Endothelial cell of hepatic sinusoid (primary cell): ENCODE measurements around the gene CCDC80.

Experiments
- in situ Hi-C: cut with HindIII; loops from 2 replicates; pipeline ENCODE4 v1.10.0; 2017; ENCODE audit warnings: low sequenced_read_pairs

The CCDC80 gene

GRCh38 chr3:112656043-112656442 lies 15.1 kb upstream of the CCDC80 start:
- in situ Hi-C loops: no loop called here

- in situ Hi-C loops: no loop called here
Measured at GRCh38 chr3:112654979-112655378, 14.0 kb upstream of the CCDC80 start.

- in situ Hi-C loops: no loop called here
Measured at GRCh38 chr3:112654492-112654891, 13.5 kb upstream of the CCDC80 start.

GRCh38 chr3:112653881-112654300 lies 12.9 kb upstream of the CCDC80 start:
- in situ Hi-C loops: no loop called here

GRCh38 chr3:112653209-112653871 lies 12.4 kb upstream of the CCDC80 start:
- in situ Hi-C loops: no loop called here

GRCh38 chr3:112651516-112651915 lies 10.6 kb upstream of the CCDC80 start:
- in situ Hi-C loops: no loop called here

DNA sequence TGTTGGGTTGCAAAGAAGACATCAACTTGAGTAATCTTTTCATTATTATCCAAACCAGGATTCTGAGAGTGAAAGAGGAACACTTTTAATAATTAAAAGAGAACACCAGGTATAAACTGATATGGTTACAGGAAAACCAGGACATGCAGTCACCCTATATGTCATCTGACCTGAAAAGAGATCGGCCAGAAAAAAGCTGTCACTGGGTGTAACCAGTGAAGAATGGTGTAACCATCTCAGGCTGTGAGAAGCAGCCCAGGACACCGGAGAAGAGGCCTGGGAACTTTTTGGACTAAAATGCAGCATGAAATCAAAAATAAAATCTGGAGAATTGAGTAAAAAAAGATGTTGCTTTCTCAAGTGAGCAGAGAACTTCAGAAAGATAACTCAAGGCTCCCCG lies 10.1 kb upstream of the CCDC80 start:
- in situ Hi-C loops: no loop called here

- in situ Hi-C loops: no loop called here
Measured at GRCh38 chr3:112650482-112650881, 9.5 kb upstream of the CCDC80 start.

DNA sequence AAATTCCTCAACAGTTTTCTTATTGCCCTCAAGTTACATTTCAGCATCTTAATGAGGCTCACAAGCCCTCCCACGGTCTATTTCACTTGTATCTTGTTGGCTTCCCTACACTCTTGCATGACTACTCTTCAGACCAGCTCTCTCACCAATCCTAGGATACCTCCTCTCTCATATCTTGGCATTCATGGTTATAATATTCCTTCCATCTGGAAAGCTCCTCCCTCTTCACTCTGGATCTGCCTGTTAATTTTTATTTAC lies 8.5 kb upstream of the CCDC80 start:
- in situ Hi-C loops: loop anchor here (5.0 kb wide), 1 partner anchor 58 kb away; no protein-coding TSS in a partner anchor

GRCh38 chr3:112647122-112647521 lies 6.2 kb upstream of the CCDC80 start:
- in situ Hi-C loops: loop anchor here (5.0 kb wide), 1 partner anchor 60 kb away; no protein-coding TSS in a partner anchor

GRCh38 chr3:112646623-112647022 lies 5.7 kb upstream of the CCDC80 start:
- in situ Hi-C loops: loop anchor here (5.0 kb wide), 1 partner anchor 61 kb away; no protein-coding TSS in a partner anchor

DNA sequence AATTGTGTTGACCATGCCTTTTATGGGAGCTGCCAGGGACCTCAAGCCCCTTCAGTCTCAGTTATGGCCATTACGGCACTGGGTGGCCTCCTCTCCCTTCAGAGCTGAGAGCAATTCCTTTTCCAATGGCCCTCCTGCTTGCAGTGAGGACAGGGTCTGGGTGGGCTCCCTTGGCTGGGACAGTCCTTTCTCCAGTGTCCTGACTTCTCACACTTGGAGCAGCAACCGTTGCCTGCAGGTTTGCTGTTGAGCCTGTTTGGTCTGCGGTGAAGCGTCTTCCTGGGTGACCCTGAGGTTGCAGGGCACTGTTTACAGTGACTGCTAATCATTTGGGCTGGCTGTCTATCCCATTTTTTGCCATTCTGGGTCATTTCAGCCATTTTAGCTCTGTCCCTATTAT lies 3.5 kb upstream of the CCDC80 start:
- in situ Hi-C loops: no loop called here

- in situ Hi-C loops: no loop called here
Measured at GRCh38 chr3:112643621-112644240, 2.8 kb upstream of the CCDC80 start.

- in situ Hi-C loops: no loop called here
Measured at GRCh38 chr3:112642912-112643506, 2.1 kb upstream of the CCDC80 start.

DNA sequence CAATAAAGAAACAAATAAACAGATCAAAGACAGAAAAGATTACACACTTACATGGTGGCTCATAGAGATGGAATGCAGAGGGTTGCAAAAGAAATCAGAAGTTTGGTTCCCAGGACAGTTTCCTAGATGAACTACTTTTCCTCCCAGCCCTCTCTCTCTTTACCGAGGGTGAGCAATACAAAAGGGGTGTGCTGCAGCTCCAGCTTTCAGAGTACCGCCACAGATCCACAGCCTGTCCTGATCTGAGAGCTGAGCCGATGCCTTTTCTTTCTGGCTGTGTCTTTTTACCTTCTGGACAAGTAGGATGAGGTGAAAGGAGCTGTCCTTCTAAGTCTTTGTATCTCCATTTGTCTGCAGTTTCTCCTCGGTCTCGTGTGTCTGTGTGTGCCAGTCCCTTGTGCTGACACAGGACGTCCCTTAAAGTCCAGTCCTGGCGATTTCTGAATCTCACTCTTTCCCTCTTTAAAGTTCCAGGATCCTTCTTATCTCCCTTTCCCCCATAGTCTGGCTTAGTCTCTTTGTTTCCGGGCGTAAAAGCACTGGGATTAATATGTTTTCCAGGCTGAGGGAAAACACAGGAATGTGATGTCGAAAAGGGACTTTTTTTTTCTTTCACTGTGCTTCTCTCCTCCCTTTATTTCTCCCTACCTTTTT lies 540 bp downstream of the CCDC80 start:
- in situ Hi-C loops: no loop called here

DNA sequence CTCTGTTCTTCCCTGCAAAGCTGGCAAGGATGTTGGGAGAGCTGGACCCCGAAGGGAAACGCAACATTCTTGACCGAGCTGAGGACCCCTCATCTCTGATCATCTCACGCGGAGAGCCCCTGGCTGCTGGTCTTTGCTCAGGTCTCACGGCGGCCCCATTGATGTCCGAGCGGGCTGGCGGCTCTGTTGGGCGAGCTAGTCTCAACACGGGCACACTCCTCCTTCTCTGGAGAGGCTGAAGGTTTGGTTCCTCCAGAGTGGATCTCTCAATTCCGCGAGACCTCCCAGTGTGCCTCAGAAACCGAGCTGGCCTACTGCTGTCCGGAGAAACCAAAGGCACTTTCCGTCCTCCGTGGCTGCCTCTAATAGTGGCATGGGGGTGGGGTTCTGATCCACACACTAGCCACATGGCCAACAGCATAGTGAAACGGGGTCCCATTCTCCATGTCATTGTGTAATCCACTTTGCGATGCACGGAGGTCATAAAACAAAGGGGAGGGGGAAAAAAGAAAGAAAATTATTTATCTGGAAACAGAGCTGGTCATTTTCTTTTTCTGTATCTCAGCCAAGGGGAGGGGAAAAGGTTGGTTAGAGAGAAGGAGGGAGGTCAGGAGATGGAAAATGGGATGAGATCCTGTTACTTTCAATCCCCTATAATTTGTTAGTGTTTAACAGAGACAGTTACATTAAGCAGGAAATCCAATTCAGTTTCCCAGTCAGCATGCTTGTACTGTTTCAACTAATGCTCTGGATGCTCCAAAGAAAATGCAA lies 1.3 kb downstream of the CCDC80 start:
- in situ Hi-C loops: no loop called here

- in situ Hi-C loops: no loop called here
Measured at GRCh38 chr3:112638327-112639020, 2.5 kb downstream of the CCDC80 start.

DNA sequence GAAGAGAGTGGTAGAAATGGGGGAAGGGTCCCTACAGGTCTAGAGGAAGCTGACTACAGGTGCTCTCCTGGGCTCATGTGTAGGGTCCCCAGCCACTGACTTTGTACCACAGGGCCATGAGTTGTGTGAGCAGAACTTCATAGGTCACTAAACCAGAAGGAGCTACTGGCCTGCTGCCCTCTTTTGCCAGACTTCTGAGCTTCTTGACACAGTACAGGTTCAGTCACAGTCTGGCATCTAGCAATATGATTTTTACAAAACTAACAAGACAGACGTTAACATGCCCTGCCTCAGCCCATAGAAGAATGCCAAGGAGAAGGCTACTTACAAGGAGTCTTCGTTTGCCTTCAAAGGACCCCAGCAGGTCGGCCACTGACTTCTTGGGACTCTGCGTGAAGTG lies 3.2 kb downstream of the CCDC80 start:
- in situ Hi-C loops: no loop called here

DNA sequence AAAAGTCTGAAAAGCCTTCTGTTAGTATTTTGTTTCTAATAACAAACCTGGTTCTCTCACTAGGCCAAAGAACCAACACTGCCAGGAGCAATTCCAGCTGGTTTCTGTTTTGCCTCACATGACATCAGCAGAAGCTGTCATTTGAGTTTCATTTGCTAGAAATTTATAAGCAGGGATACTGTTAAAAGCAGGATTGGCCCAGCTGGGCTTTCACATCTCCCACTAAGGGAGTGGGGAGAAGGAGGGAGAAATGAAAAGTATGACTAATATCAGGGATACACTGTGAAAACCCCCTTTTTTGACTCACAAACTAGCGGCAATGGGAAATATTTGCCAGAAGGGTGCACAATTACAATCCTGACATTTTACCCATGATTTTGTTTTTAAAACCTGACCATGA lies 5.3 kb downstream of the CCDC80 start:
- in situ Hi-C loops: no loop called here

DNA sequence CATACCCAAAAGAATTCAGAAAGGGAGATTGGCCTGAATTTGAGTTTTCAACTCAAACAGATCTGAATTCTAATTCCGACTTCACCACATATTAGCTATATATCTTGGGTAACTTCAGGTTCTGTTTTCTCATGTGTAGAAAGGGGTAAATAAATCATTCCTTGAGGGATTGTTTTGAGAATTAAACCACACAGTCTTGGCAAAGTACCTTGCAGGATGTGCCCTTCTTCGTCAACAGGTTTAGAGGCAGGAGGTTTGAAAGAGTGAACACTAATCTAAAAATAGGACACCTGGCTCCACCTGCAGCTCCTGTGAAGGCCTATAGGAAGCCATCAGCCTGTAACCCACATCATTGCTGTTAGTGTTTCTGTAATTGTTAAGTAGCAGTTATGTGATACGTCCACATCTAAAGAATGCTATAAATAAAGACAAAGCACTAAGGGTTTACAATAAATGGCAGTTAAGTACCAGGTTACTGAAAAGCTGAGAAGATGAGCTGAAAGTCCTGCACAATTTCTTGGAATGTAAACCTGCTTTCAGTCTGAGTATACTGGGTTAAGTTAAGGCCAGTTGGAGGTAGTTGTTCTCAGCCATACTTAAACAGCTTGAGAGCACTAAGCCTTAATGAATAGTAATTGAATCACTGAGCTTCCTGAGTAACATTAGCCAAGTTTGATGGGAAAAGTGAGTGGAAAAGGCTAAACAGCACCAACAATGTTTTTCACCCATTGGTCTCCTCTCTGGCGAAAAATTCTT lies 6.0 kb downstream of the CCDC80 start:
- in situ Hi-C loops: no loop called here
